ENCODE results near the gene BBS12. TPM values are rescaled to one million over a fixed set of nuclear protein-coding genes. Genes with fewer than 3 reads are reported as not detected.

The BBS12 gene
- total RNA-seq, 2 experiments from 2014 or later = 1.8 to 3.2 TPM

GRCh38 chr4:122718281-122718680 is 14.2 kb upstream of the BBS12 start:
- POLR2A ChIA-PET = interaction anchor here (0.6 to 1.3 kb wide), 2 partner anchors 13 to 50 kb away, joined by 3 to 4 read pairs; no protein-coding TSS in a partner anchor
- Histone ChIP-seq H3K4me3 (ENCODE audit: low read depth, low read length, poor library complexity, severe bottlenecking) (no peak overlapping the region), H3K36me3 (ENCODE audit: insufficient read depth, low read length) (no peaks in the 10 kb centered on the region), H3K4me2 (ENCODE audit: low read length) (no peak overlapping the region), H3K9me2 (ENCODE audit: insufficient read depth, low read length) (no peaks in the 10 kb centered on the region), H3K4me1 (ENCODE audit: insufficient read depth, low read length, poor library complexity, severe bottlenecking) (no peaks in the 10 kb centered on the region), H2AFZ (ENCODE audit: low read length) (no peak overlapping the region), H4K20me1 (ENCODE audit: insufficient read depth, low read length) (no peaks in the 10 kb centered on the region), H3K27ac (ENCODE audit: low read depth, low read length, poor library complexity, severe bottlenecking) (no peak overlapping the region), H3K79me2 (ENCODE audit: insufficient read depth, low read depth, low read length) (no peaks in the 10 kb centered on the region), H3K9me3 (ENCODE audit: low read length) (no peaks in the 10 kb centered on the region)
- intact Hi-C loops (cut with micrococcal nuclease; ENCODE audit: unreplicated experiment) = loop anchor here (10.0 kb wide), 1 partner anchor 813 kb away; no protein-coding TSS in a partner anchor
- no TSS peak for BruUV-seq (replicated peaks)
- CTCF ChIA-PET (ENCODE audit: unreplicated experiment) = no interaction called here
- TF ChIP-seq CTCF (conservative IDR thresholded peaks at IDR 0.05; ENCODE audit: low read length) (no peak), EZH2phosphoT487 (IDR thresholded peaks at IDR 0.05; ENCODE audit: borderline replicate concordance, low read depth, low read length) (no peak)
- DNase-seq (ENCODE audit: low spot score) = no peak

GRCh38 chr4:122722256-122722655 is 10.2 kb upstream of the BBS12 start:
- no peaks in the 10 kb centered on the region for H4K20me1 ChIP-seq (ENCODE audit: insufficient read depth, low read length)
- no peak overlapping the region for H3K27ac ChIP-seq (ENCODE audit: low read depth, low read length, poor library complexity, severe bottlenecking)
- ChIA-PET CTCF (ENCODE audit: unreplicated experiment) (no interaction called here), POLR2A (no interaction called here)
- no peak for TF ChIP-seq CTCF (conservative IDR thresholded peaks at IDR 0.05; ENCODE audit: low read length)
- TF ChIP-seq EZH2phosphoT487 (IDR thresholded peaks at IDR 0.05; ENCODE audit: borderline replicate concordance, low read depth, low read length) = no peak
- H3K4me1 ChIP-seq (ENCODE audit: insufficient read depth, low read length, poor library complexity, severe bottlenecking) = no peaks in the 10 kb centered on the region
- no peaks in the 10 kb centered on the region for H3K36me3 ChIP-seq (ENCODE audit: insufficient read depth, low read length)
- H3K4me2 ChIP-seq (ENCODE audit: low read length) = no peak overlapping the region
- H3K9me3 ChIP-seq (ENCODE audit: low read length) = no peaks in the 10 kb centered on the region
- DNase-seq (ENCODE audit: low spot score) = no peak
- no peaks in the 10 kb centered on the region for H3K79me2 ChIP-seq (ENCODE audit: insufficient read depth, low read depth, low read length)
- BruUV-seq (replicated peaks) = no TSS peak
- H3K9me2 ChIP-seq (ENCODE audit: insufficient read depth, low read length) = no peaks in the 10 kb centered on the region
- no peak overlapping the region for H2AFZ ChIP-seq (ENCODE audit: low read length)
- H3K4me3 ChIP-seq (ENCODE audit: low read depth, low read length, poor library complexity, severe bottlenecking) = no peak overlapping the region
- intact Hi-C loops (cut with micrococcal nuclease; ENCODE audit: unreplicated experiment) = no loop called here

GRCh38 chr4:122728856-122729255 is 3.6 kb upstream of the BBS12 start:
- CTCF ChIA-PET (ENCODE audit: unreplicated experiment) = no interaction called here
- Histone ChIP-seq H2AFZ (ENCODE audit: low read length) (no peak overlapping the region), H3K4me2 (ENCODE audit: low read length) (no peak overlapping the region), H3K9me2 (ENCODE audit: insufficient read depth, low read length) (no peaks in the 10 kb centered on the region), H3K4me3 (ENCODE audit: low read depth, low read length, poor library complexity, severe bottlenecking) (no peak overlapping the region), H4K20me1 (ENCODE audit: insufficient read depth, low read length) (no peaks in the 10 kb centered on the region), H3K79me2 (ENCODE audit: insufficient read depth, low read depth, low read length) (no peaks in the 10 kb centered on the region), H3K27ac (ENCODE audit: low read depth, low read length, poor library complexity, severe bottlenecking) (no peak overlapping the region), H3K9me3 (ENCODE audit: low read length) (no peaks in the 10 kb centered on the region), H3K36me3 (ENCODE audit: insufficient read depth, low read length) (no peaks in the 10 kb centered on the region), H3K4me1 (ENCODE audit: insufficient read depth, low read length, poor library complexity, severe bottlenecking) (peaks cover 7% of the 10 kb centered on the region)
- no peak for DNase-seq (ENCODE audit: low spot score)
- POLR2A ChIA-PET = interaction anchor here (0.6 kb wide), 1 partner anchor 1050 kb away, joined by 3 read pairs; no protein-coding TSS in a partner anchor
- intact Hi-C loops (cut with micrococcal nuclease; ENCODE audit: unreplicated experiment) = no loop called here
- no TSS peak for BruUV-seq (replicated peaks)
- TF ChIP-seq EZH2phosphoT487 (IDR thresholded peaks at IDR 0.05; ENCODE audit: borderline replicate concordance, low read depth, low read length) = no peak
- no peak for TF ChIP-seq CTCF (conservative IDR thresholded peaks at IDR 0.05; ENCODE audit: low read length)

All from OCI-LY7 (cell line).